ENCODE measurements around the gene FBXL16.

DNA sequence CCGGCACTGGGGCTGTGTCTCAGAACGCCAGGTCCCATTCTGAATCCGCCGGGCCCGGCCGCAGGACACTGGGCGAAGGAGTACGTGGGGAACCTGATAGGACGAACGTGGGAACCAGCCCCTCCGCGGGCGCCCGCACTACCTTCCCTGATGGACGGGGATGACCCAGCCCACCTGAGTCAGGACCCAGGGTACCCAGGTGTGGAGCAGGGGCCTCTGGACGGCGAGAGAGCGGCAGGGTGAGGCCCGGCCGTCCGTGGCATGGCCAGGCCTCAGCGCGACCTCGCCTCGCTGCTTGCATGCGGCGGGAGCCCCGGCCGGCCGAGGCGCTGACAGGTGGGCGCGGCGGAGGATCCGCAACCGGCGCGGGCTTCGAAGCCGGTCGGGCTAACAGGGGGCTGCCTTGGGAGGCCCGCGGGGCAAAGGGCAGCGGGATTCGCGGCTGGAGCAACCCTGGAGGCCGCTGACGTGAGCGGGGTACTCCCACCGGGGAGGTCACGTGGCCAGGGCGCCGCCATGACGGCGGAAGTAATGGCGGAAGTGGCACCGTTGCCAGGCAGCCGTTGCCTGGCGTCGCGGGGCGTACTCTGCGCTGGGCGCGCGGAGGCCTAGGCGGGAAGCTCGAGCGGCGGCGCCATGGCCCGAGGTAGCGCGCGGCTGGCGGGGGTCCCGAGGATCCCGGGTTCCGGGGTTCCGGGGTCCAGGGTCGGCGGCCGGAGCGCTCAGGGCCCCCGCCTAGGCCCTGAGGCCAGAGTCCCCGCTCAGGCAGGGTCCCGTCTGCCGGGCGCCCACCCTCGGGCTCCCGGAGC lies 56.6 kb downstream of the FBXL16 start, which contains the start of gene WDR90:
- no peak for TF ChIP-seq CTCF (IDR thresholded peaks at IDR 0.05; ENCODE audit: low read length)
- TF ChIP-seq EZH2 (IDR thresholded peaks at IDR 0.05; ENCODE audit: borderline replicate concordance, low read length): no peak

Measured in OCI-LY1 (cell line).